Lower leg skin (tissue), 3 donors: ENCODE data around the gene C1orf116.

Source experiments
- POLR2A ChIP-seq, 2 donors: fragments of 450-650 bp; IDR thresholded peaks; one replicate each; pipeline ENCODE4 v1.6.1; 2016 to 2017; ENCODE audit warnings: antibody characterized with exemption in 2 of 2, mild to moderate bottlenecking in 1 of 2, moderate library complexity in 1 of 2
- TF ChIP-seq, protein P1 (sequence below), 3 donors: fragments of 450-650 bp; IDR thresholded peaks; one replicate each; pipeline ENCODE4 v1.5.1; 2016; ENCODE audit warnings: antibody characterized with exemption in 3 of 3, mild to moderate bottlenecking in 3 of 3, moderate library complexity in 2 of 3

DNA sequence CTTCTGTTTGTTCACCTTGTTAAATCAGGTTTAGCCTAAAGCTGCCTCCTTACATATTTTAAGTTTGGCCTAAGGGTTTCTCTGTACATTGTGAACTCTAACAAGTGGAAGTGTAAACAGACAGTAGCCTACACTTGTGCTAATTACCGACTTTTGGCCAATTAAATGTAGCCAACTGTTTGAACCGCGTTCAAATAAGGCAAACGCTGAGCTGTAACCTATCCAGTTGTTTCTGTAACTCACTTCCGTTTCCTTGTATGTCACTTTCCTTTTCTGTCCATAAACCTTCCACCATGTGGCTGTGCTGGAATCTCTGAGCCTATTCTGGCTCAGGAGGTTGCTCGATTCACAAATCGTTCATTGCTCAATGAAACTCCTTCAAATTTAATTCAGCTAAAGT, 54.3 kb downstream of the C1orf116 start:
- TF ChIP-seq, protein P1, sequence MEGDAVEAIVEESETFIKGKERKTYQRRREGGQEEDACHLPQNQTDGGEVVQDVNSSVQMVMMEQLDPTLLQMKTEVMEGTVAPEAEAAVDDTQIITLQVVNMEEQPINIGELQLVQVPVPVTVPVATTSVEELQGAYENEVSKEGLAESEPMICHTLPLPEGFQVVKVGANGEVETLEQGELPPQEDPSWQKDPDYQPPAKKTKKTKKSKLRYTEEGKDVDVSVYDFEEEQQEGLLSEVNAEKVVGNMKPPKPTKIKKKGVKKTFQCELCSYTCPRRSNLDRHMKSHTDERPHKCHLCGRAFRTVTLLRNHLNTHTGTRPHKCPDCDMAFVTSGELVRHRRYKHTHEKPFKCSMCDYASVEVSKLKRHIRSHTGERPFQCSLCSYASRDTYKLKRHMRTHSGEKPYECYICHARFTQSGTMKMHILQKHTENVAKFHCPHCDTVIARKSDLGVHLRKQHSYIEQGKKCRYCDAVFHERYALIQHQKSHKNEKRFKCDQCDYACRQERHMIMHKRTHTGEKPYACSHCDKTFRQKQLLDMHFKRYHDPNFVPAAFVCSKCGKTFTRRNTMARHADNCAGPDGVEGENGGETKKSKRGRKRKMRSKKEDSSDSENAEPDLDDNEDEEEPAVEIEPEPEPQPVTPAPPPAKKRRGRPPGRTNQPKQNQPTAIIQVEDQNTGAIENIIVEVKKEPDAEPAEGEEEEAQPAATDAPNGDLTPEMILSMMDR (IDR thresholded peaks at IDR 0.05), result no peak
- no peak for TF ChIP-seq POLR2A (IDR thresholded peaks at IDR 0.05)
